SK-N-SH (cell line): ENCODE data around the gene PRSS23. TPM values are rescaled to one million over a fixed set of nuclear protein-coding genes. Genes with fewer than 3 reads are reported as not detected.

ENCODE experiments used
- CTCF ChIA-PET: fragments of 300-600, 350-600 bp; formaldehyde crosslinking; extraction: SDS; loops from one replicate; lab custom pipeline; 2021; lab: Yijun Ruan, JAX
- POLR2A ChIA-PET: fragments of 350-600 bp; sonication (Branson Sonifier 250); formaldehyde crosslinking; extraction: SDS; loops from one replicate; lab custom pipeline; 2020; ENCODE audit warnings: antibody characterized with exemption, inconsistent platforms; lab: Yijun Ruan, JAX
- DNase-seq: peaks from one replicate; pipeline ENCODE4 v3.0.0; 2012
- H2AFZ ChIP-seq: fragments of 200-600 bp; sonication (generic); 2 replicates; pipeline ENCODE4 v1.8.1; 2016; ENCODE audit warnings: antibody characterized with exemption, mild to moderate bottlenecking, low read depth
- H3F3A ChIP-seq: fragments of 200-600 bp; sonication (generic); replicated peaks from 2 replicates; pipeline ENCODE3; 2016; ENCODE audit warnings: antibody characterized with exemption, mild to moderate bottlenecking; ENCODE audit not compliant: insufficient read depth
- H3K27ac ChIP-seq, 2 experiments: fragments of 200-500 bp in 1 of 2; fragments of 200-600 bp in 1 of 2; sonication (Bioruptor generic) in 1 of 2; sonication (generic), shearing (Covaris generic) in 1 of 2; 2 replicates each; pipeline versions ENCODE4 v1.5.1 to v1.6.1; 2014 to 2016; ENCODE audit warnings: low read depth in 2 of 2, inconsistent platforms in 1 of 2, low read length in 1 of 2, mild to moderate bottlenecking in 1 of 2, mixed read lengths in 1 of 2
- H3K27me3 ChIP-seq: fragments of 200-600 bp; sonication (generic), shearing (Covaris generic); 2 replicates; pipeline ENCODE4 v1.6.1; 2016; ENCODE audit warnings: mixed run types; ENCODE audit not compliant: insufficient read depth
- H3K36me3 ChIP-seq, 2 experiments: fragments of 200-500 bp in 1 of 2; fragments of 200-600 bp in 1 of 2; sonication (Bioruptor generic) in 1 of 2; sonication (generic) in 1 of 2; replicated peaks in 1 of 2; 2 replicates each; pipeline versions ENCODE3 to v1.5.1; 2014 to 2016; ENCODE audit warnings: low read length in 1 of 2, mild to moderate bottlenecking in 1 of 2; ENCODE audit not compliant: insufficient read depth in 2 of 2, control insufficient read depth in 1 of 2
- H3K4me1 ChIP-seq, 2 experiments: fragments of 200-500 bp in 1 of 2; fragments of 200-600 bp in 1 of 2; sonication (Bioruptor generic) in 1 of 2; sonication (generic), shearing (Covaris generic) in 1 of 2; 2 replicates each; pipeline versions ENCODE4 v1.5.1 to v1.6.1; 2014 to 2016; ENCODE audit warnings: low read depth in 1 of 2, low read length in 1 of 2, mixed run types in 1 of 2; ENCODE audit not compliant: insufficient read depth in 2 of 2, control insufficient read depth in 1 of 2
- H3K4me2 ChIP-seq: fragments of 200-600 bp; sonication (generic), shearing (Covaris generic); 2 replicates; pipeline ENCODE4 v1.6.1; 2017; ENCODE audit warnings: mixed run types
- H3K4me3 ChIP-seq, 2 experiments: fragments of 200-500 bp in 1 of 2; fragments of 200-600 bp in 1 of 2; sonication (Bioruptor generic) in 1 of 2; sonication (generic), shearing (Covaris generic) in 1 of 2; 2 replicates each; pipeline versions ENCODE4 v1.5.1 to v1.8.1; 2014 to 2016; ENCODE audit warnings: low read depth in 2 of 2, inconsistent platforms in 1 of 2, low read length in 1 of 2, mild to moderate bottlenecking in 1 of 2, mixed read lengths in 1 of 2, moderate library complexity in 1 of 2
- H3K79me2 ChIP-seq: fragments of 200-600 bp; sonication (generic); 2 replicates; pipeline ENCODE4 v1.8.1; 2017; ENCODE audit warnings: mild to moderate bottlenecking; ENCODE audit not compliant: insufficient read depth
- H3K9ac ChIP-seq: fragments of 200-600 bp; sonication (generic); 2 replicates; pipeline ENCODE4 v1.6.1; 2017; ENCODE audit warnings: mixed run types
- H3K9me2 ChIP-seq: fragments of 200-600 bp; sonication (generic); 2 replicates; pipeline ENCODE4 v1.6.1; 2017; ENCODE audit warnings: mixed run types
- H3K9me3 ChIP-seq: fragments of 200-600 bp; sonication (generic); 2 replicates; pipeline ENCODE4 v1.6.1; 2017; ENCODE audit warnings: mixed run types, mild to moderate bottlenecking, moderate library complexity
- H4K20me1 ChIP-seq: fragments of 200-600 bp; sonication (generic); 2 replicates; pipeline ENCODE4 v1.6.1; 2017; ENCODE audit warnings: mild to moderate bottlenecking, mixed run types; ENCODE audit not compliant: insufficient read depth
- CHD2 ChIP-seq: fragments of 150-350 bp; IDR thresholded peaks from 2 replicates; pipeline ENCODE4 v1.6.1; 2018; ENCODE audit warnings: low read length; ENCODE audit not compliant: partially characterized antibody
- CTCF ChIP-seq: fragments of 200-600 bp; sonication (generic); IDR thresholded peaks from 2 replicates; pipeline ENCODE4 v1.6.1; 2017; ENCODE audit warnings: antibody characterized with exemption, mild to moderate bottlenecking, moderate library complexity
- EP300 ChIP-seq, 2 experiments: IDR thresholded peaks; 2 replicates each; pipeline versions ENCODE4 v1.4.0 to v1.6.1; 2012; ENCODE audit warnings: borderline replicate concordance in 1 of 2, low read depth in 1 of 2, low read length in 1 of 2
- GATA2 ChIP-seq: sonication (generic); formaldehyde crosslinking; IDR thresholded peaks from 2 replicates; pipeline ENCODE4 v1.5.0; 2020; ENCODE audit warnings: mild to moderate bottlenecking, missing genetic modification reagents
- MXI1 ChIP-seq: IDR thresholded peaks from 2 replicates; pipeline ENCODE4 v1.6.1; 2012; ENCODE audit warnings: mild to moderate bottlenecking, low read depth, low read length, improper control_type of control experiment
- RXRA ChIP-seq: IDR thresholded peaks from 2 replicates; pipeline ENCODE4 v1.4.0; 2012; ENCODE audit warnings: low read depth, mild to moderate bottlenecking, borderline replicate concordance
- SMC3 ChIP-seq: IDR thresholded peaks from 2 replicates; pipeline ENCODE4 v1.6.1; 2012; ENCODE audit warnings: low read depth, low read length, improper control_type of control experiment
- TEAD4 ChIP-seq: IDR thresholded peaks from 2 replicates; pipeline ENCODE4 v1.4.0; 2012; ENCODE audit warnings: mild to moderate bottlenecking, borderline replicate concordance; ENCODE audit not compliant: insufficient read depth
- USF1 ChIP-seq: IDR thresholded peaks from 2 replicates; pipeline ENCODE4 v1.4.0; 2012; ENCODE audit warnings: low read depth, borderline replicate concordance
- YY1 ChIP-seq: IDR thresholded peaks from 2 replicates; pipeline ENCODE4 v1.4.0; 2012; ENCODE audit warnings: low read depth, mild to moderate bottlenecking
- polyA plus RNA-seq, 3 experiments: library from polyadenylated mRNA; depleted of rRNA; stranded (reverse); fragments of >200 nt; gene quantifications; 2 replicates each; pipeline ENCODE4 v1.2.3, GENCODE V29; 2012
- TF ChIP-seq, protein P1 (sequence below): IDR thresholded peaks from 2 replicates; pipeline ENCODE4 v1.6.1; 2012; ENCODE audit warnings: mild to moderate bottlenecking, low read depth, low read length, moderate library complexity

The PRSS23 gene
- polyA plus RNA-seq, 1 of the 3 experiments (the other 2 are of a cell fraction), result 326 TPM

GRCh38 chr11:86775361-86775760 is 25.0 kb upstream of the PRSS23 start (continued):
- TF ChIP-seq GATA2 (CRISPR knock-in tag) (no peak), TEAD4 (no peak), USF1 (no peak), SMC3 (no peak), EP300 (IDR thresholded peaks at IDR 0.05; ENCODE audit: borderline replicate concordance in 1 of 2, low read depth in 1 of 2, low read length in 1 of 2) (no peak), MXI1 (no peak), YY1 (no peak), CHD2 (no peak), RXRA (no peak)
- TF ChIP-seq, protein P1, sequence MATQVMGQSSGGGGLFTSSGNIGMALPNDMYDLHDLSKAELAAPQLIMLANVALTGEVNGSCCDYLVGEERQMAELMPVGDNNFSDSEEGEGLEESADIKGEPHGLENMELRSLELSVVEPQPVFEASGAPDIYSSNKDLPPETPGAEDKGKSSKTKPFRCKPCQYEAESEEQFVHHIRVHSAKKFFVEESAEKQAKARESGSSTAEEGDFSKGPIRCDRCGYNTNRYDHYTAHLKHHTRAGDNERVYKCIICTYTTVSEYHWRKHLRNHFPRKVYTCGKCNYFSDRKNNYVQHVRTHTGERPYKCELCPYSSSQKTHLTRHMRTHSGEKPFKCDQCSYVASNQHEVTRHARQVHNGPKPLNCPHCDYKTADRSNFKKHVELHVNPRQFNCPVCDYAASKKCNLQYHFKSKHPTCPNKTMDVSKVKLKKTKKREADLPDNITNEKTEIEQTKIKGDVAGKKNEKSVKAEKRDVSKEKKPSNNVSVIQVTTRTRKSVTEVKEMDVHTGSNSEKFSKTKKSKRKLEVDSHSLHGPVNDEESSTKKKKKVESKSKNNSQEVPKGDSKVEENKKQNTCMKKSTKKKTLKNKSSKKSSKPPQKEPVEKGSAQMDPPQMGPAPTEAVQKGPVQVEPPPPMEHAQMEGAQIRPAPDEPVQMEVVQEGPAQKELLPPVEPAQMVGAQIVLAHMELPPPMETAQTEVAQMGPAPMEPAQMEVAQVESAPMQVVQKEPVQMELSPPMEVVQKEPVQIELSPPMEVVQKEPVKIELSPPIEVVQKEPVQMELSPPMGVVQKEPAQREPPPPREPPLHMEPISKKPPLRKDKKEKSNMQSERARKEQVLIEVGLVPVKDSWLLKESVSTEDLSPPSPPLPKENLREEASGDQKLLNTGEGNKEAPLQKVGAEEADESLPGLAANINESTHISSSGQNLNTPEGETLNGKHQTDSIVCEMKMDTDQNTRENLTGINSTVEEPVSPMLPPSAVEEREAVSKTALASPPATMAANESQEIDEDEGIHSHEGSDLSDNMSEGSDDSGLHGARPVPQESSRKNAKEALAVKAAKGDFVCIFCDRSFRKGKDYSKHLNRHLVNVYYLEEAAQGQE, result no peak

DNA sequence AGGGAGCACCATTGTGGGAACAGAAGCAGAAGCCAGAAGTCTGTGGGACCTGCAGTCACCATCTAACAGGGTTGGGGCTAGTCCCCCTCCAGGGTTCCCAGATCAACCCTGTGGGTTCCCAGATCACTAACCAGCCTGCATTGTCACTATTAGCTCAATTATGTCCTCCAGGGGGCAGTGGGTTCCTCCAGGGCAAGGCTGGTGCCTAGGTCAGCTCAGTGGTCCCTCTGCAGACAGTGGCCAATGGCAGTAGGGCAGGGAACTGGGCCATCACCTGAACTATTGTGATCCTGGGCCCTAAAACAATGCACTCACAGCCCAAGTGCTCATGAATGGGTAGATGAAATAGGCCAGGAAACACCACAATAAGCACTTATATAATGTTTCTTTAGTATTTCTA is 18.8 kb upstream of the PRSS23 start:
- no peak for DNase-seq
- no peaks in the 10 kb centered on the region for H3F3A ChIP-seq
- H3K4me1 ChIP-seq, result peaks cover 2 to 8% of the 10 kb centered on the region in 2 experiments
- H3K79me2 ChIP-seq, result no peaks in the 10 kb centered on the region
- no peaks in the 10 kb centered on the region for H3K9me3 ChIP-seq
- no peak overlapping the region for H2AFZ ChIP-seq
- no peaks in the 10 kb centered on the region for H3K9me2 ChIP-seq
- ChIA-PET CTCF (no interaction called here), POLR2A (no interaction called here)
- H3K27ac ChIP-seq, result no peak overlapping the region
- no peak overlapping the region for H3K4me3 ChIP-seq
- no peak overlapping the region for H3K9ac ChIP-seq
- H4K20me1 ChIP-seq, result no peaks in the 10 kb centered on the region
- H3K4me2 ChIP-seq, result no peak overlapping the region
- H3K36me3 ChIP-seq, result no peaks in the 10 kb centered on the region
- TF ChIP-seq CTCF (peak; percentile 14; the same call in 1 of the 2 replicates), SMC3 (no peak)
- H3K27me3 ChIP-seq, result no peaks in the 10 kb centered on the region
